Measurements from ENCODE around the gene PLOD2. TPM values are rescaled to one million over a fixed set of nuclear protein-coding genes. Genes with fewer than 3 reads are reported as not detected.

PLOD2 gene
- total RNA-seq, 1 experiment from 2014 or later, result 36.6 TPM

GRCh38 chr3:146078031-146078430, 83.0 kb downstream of the PLOD2 start:
- TF ChIP-seq, protein P1, sequence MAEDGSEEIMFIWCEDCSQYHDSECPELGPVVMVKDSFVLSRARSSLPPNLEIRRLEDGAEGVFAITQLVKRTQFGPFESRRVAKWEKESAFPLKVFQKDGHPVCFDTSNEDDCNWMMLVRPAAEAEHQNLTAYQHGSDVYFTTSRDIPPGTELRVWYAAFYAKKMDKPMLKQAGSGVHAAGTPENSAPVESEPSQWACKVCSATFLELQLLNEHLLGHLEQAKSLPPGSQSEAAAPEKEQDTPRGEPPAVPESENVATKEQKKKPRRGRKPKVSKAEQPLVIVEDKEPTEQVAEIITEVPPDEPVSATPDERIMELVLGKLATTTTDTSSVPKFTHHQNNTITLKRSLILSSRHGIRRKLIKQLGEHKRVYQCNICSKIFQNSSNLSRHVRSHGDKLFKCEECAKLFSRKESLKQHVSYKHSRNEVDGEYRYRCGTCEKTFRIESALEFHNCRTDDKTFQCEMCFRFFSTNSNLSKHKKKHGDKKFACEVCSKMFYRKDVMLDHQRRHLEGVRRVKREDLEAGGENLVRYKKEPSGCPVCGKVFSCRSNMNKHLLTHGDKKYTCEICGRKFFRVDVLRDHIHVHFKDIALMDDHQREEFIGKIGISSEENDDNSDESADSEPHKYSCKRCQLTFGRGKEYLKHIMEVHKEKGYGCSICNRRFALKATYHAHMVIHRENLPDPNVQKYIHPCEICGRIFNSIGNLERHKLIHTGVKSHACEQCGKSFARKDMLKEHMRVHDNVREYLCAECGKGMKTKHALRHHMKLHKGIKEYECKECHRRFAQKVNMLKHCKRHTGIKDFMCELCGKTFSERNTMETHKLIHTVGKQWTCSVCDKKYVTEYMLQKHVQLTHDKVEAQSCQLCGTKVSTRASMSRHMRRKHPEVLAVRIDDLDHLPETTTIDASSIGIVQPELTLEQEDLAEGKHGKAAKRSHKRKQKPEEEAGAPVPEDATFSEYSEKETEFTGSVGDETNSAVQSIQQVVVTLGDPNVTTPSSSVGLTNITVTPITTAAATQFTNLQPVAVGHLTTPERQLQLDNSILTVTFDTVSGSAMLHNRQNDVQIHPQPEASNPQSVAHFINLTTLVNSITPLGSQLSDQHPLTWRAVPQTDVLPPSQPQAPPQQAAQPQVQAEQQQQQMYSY (CRISPR knock-in tag; IDR thresholded peaks at IDR 0.05), result no peak
- no peak for TF ChIP-seq EMX1 (CRISPR knock-in tag; IDR thresholded peaks at IDR 0.05)
- TF ChIP-seq TCF7 (CRISPR knock-in tag; IDR thresholded peaks at IDR 0.05; ENCODE audit: low read depth), result no peak
- TF ChIP-seq TEAD4 (CRISPR knock-in tag; IDR thresholded peaks at IDR 0.05), result no peak
- no peak for TF ChIP-seq HMGA2 (CRISPR knock-in tag; IDR thresholded peaks at IDR 0.05)
- TF ChIP-seq FOXJ3 (CRISPR knock-in tag; IDR thresholded peaks at IDR 0.05; ENCODE audit: borderline replicate concordance), result no peak
- no peak for TF ChIP-seq RELA (CRISPR knock-in tag; IDR thresholded peaks at IDR 0.05; ENCODE audit: borderline replicate concordance)
- no peak for TF ChIP-seq TP53 (CRISPR knock-in tag; IDR thresholded peaks at IDR 0.05)
- TF ChIP-seq ZNF671 (CRISPR knock-in tag; IDR thresholded peaks at IDR 0.05), result no peak
- TF ChIP-seq JAZF1 (CRISPR knock-in tag; IDR thresholded peaks at IDR 0.05), result no peak
- no peak for TF ChIP-seq ZNF512 (CRISPR knock-in tag; IDR thresholded peaks at IDR 0.05; ENCODE audit: borderline replicate concordance)
- H3K9me3 Mint-ChIP-seq, result peaks cover 7% of the 10 kb centered on the region
- no peak for ATAC-seq
- H3K36me3 Mint-ChIP-seq, result peaks cover 8% of the 10 kb centered on the region
- H3K27me3 Mint-ChIP-seq (ENCODE audit: low read depth), result no peaks in the 10 kb centered on the region
- ChIA-PET CTCF (interaction anchor here (1.3 kb wide), 1 partner anchor 13 kb away, joined by 4 read pairs; no protein-coding TSS in a partner anchor), POLR2A (no interaction called here)
- no peak overlapping the region for H3K27ac Mint-ChIP-seq
- peaks cover 10% of the 10 kb centered on the region for H3K4me1 Mint-ChIP-seq
- DNase-seq (ENCODE audit: low spot score), result no peak
- H3K4me3 Mint-ChIP-seq, result no peak overlapping the region

DNA sequence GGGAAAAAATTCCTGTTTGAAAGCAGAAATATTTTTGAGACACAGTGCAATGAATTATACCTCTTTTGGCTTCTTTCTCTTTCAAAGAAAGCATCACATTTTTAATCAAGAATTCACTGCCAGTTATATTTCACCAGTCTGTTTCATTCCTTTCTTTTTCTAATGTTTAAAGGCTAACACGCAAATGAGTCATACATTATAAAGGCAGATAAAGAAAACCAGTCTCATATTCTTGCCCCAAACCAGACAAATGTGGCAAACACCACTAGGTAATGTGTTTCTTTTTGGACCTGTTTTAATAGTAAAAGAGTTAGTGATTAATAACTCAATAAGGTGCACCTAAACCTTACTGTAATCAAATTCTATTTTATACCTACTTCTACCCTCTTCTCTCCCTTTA, 83.8 kb downstream of the PLOD2 start:
- Mint-ChIP-seq H3K4me1 (peaks cover 13% of the 10 kb centered on the region), H3K27me3 (ENCODE audit: low read depth) (no peaks in the 10 kb centered on the region), H3K9me3 (peaks cover 7% of the 10 kb centered on the region), H3K4me3 (no peak overlapping the region), H3K27ac (no peak overlapping the region), H3K36me3 (peaks cover 8% of the 10 kb centered on the region)
- no peak for DNase-seq (ENCODE audit: low spot score)
- ATAC-seq, result no peak
- TF ChIP-seq ATF2 (CRISPR knock-in tag; IDR thresholded peaks at IDR 0.05; ENCODE audit: borderline replicate concordance, low read depth) (no peak), OVOL2 (CRISPR knock-in tag; IDR thresholded peaks at IDR 0.05; ENCODE audit: borderline replicate concordance) (no peak), ZNF219 (CRISPR knock-in tag; IDR thresholded peaks at IDR 0.05; ENCODE audit: borderline replicate concordance) (no peak)
- TF ChIP-seq, protein P2, sequence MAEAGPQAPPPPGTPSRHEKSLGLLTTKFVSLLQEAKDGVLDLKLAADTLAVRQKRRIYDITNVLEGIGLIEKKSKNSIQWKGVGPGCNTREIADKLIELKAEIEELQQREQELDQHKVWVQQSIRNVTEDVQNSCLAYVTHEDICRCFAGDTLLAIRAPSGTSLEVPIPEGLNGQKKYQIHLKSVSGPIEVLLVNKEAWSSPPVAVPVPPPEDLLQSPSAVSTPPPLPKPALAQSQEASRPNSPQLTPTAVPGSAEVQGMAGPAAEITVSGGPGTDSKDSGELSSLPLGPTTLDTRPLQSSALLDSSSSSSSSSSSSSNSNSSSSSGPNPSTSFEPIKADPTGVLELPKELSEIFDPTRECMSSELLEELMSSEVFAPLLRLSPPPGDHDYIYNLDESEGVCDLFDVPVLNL (CRISPR knock-in tag; IDR thresholded peaks at IDR 0.05; ENCODE audit: borderline replicate concordance, low read depth), result no peak
- ChIA-PET CTCF (interaction anchor here (1.3 kb wide), 1 partner anchor 12 kb away, joined by 4 read pairs; no protein-coding TSS in a partner anchor), POLR2A (no interaction called here)

GRCh38 chr3:146072824-146073223, 88.2 kb downstream of the PLOD2 start:
- H3K9me3 Mint-ChIP-seq, result peaks cover 7% of the 10 kb centered on the region
- peaks cover 19% of the 10 kb centered on the region for H3K4me1 Mint-ChIP-seq
- H3K4me3 Mint-ChIP-seq, result no peak overlapping the region
- ATAC-seq (no peak), DNase-seq (ENCODE audit: low spot score) (no peak)
- no peaks in the 10 kb centered on the region for H3K27me3 Mint-ChIP-seq (ENCODE audit: low read depth)
- TF ChIP-seq, protein P3, sequence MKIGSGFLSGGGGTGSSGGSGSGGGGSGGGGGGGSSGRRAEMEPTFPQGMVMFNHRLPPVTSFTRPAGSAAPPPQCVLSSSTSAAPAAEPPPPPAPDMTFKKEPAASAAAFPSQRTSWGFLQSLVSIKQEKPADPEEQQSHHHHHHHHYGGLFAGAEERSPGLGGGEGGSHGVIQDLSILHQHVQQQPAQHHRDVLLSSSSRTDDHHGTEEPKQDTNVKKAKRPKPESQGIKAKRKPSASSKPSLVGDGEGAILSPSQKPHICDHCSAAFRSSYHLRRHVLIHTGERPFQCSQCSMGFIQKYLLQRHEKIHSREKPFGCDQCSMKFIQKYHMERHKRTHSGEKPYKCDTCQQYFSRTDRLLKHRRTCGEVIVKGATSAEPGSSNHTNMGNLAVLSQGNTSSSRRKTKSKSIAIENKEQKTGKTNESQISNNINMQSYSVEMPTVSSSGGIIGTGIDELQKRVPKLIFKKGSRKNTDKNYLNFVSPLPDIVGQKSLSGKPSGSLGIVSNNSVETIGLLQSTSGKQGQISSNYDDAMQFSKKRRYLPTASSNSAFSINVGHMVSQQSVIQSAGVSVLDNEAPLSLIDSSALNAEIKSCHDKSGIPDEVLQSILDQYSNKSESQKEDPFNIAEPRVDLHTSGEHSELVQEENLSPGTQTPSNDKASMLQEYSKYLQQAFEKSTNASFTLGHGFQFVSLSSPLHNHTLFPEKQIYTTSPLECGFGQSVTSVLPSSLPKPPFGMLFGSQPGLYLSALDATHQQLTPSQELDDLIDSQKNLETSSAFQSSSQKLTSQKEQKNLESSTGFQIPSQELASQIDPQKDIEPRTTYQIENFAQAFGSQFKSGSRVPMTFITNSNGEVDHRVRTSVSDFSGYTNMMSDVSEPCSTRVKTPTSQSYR (CRISPR knock-in tag; IDR thresholded peaks at IDR 0.05), result no peak
- TF ChIP-seq MAX (CRISPR knock-in tag; IDR thresholded peaks at IDR 0.05) (no peak), JAZF1 (CRISPR knock-in tag; IDR thresholded peaks at IDR 0.05) (no peak)
- no peak overlapping the region for H3K27ac Mint-ChIP-seq
- CTCF ChIA-PET, result no interaction called here
- POLR2A ChIA-PET, result no interaction called here
- peaks cover 18% of the 10 kb centered on the region for H3K36me3 Mint-ChIP-seq
